GDM1 (cell line): ENCODE results near the gene PAFAH2.
"Not testable (repeated sequence)": the region's sequence is repeated elsewhere in the genome, so short reads cannot be mapped to it uniquely, and the experiment has no call there.

Source experiments
- DNase-seq: peaks from one replicate; lab custom pipeline; 2025; lab: John Stamatoyannopoulos, UW

The PAFAH2 gene

GRCh38 chr1:26010825-26011224 is 13.0 kb upstream of the PAFAH2 start:
- no peak for DNase-seq

DNA sequence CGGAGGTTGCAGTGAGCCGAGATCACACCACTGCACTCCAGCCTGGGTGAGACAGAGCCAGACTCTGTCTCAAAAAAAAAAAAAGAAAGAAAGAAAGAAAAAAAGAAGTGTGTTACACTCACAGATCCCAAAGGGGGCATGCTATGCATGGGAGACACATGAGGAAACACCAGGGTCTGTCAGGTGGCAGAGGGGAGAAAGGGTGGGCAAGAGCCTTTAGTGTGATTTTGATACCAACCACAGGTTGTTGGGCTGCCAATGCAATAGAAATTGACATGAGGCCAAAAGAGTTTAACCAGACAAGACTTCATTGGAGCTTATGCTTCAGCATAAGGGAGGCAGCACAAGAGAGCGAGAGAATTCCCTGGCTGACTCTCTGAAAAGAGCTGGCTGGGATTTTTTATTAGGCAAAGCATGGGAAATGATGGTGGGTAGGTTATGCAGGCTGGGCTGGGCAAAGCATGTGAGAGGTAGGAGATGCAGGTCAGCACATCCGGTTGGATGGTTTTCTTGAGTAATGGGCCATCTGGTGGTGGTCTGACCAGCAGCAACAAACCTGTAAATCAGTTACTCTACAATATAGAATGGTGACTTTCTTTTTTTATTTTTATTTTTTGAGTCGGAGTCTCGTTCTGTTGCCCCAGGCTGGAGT is 12.1 kb upstream of the PAFAH2 start:
- DNase-seq = no peak

GRCh38 chr1:26006710-26007109 is 8.8 kb upstream of the PAFAH2 start:
- DNase-seq = no peak

DNA sequence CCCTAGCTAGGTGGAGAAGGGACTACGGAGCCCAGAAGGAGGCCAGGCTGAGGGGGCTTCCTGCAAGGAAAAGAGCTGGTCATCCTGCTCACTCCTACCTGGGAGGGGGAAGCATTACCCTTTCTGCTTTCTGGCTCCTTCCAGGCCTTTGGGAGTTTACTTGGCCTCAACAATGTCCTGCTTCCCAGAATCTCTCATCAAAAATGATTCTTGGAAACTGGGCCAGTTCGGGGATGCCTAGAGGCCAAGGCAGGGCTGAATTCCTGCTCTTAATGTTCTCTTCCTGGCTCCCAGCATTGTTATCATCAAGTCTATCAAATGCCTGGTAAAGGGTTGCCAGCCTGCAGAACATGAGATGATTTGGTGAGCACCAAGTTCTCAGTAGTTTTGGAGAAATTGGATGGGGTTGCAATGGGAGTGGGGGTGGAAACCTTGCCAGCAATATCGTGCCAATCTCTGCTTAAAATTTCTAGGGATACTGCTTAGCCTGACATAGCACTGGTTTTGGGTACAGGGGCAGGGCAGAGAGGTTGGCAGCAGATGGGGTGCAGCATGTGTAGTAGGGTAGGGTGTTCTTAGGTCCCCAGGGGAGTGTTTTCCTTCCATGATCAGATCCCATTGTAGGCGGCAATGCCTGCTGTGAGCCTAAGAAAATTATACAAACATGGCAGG is 7.7 kb upstream of the PAFAH2 start:
- no peak for DNase-seq

GRCh38 chr1:26003756-26004155 is 5.9 kb upstream of the PAFAH2 start:
- DNase-seq = no peak

DNA sequence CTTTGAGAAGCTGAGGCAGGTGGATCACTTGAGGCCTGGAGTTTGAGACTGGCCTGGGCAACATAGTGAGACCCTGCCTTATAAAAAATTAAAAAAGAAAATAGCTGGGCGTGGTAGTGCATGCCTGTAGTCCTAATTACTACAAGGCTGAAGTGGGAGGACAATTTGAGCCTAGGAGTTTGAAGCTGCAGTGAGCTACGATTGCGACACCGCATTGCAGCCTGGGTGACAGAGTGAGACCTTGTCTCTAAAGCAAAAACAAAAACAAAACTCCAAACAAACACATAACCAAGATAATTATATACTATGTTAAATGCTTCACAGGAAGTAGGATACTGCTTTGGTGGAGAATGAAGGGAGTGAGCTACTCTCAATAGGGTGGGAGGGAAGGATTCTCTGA is 5.4 kb upstream of the PAFAH2 start:
- no peak for DNase-seq

- DNase-seq = no peak
Observed at GRCh38 chr1:25999041-25999800, 1.4 kb upstream of the PAFAH2 start.

DNA sequence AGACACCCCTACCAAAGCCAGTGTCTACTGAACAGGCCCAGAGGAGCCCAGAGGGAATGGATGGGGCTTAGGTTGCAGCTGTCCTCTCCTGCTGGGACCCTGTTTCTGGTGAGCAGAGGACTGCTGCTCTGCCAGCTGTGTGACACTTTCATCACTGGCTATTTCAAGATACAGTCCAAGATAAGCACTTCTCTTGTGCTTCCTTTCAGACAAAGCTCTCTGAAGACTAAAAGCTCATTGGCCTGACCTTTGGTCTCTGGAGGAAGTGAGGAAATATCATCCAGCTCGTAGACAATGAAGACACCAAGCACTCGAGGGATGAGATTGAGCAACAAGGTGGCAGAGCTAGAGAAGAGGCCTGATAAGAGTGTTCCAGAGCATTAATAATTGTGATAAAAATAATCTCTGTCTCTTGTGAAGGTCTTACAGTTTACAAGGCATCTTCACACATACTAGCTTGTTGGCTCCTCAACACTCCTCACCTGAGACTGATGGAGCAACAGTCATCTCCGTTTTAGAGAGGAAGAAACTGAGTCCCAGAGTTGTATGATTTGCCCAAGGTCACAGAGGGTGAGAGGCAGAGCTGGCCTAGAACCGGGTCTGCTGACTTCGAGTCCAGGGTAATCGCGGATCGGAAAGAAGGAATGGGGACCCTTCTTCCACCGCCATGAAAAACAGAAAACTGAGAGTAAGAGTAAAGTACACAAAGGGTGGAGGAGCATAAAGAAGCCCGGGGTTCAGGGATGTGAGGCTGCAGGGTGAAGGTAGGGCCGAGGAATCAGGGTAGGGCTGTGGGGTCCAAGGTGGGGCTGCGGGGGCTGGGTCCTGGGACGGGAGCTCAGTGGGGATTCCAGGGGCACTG is 666 bp downstream of the PAFAH2 start:
- DNase-seq = no peak

- no peak for DNase-seq
Observed at GRCh38 chr1:25994402-25995150, 3.3 kb downstream of the PAFAH2 start.

DNA sequence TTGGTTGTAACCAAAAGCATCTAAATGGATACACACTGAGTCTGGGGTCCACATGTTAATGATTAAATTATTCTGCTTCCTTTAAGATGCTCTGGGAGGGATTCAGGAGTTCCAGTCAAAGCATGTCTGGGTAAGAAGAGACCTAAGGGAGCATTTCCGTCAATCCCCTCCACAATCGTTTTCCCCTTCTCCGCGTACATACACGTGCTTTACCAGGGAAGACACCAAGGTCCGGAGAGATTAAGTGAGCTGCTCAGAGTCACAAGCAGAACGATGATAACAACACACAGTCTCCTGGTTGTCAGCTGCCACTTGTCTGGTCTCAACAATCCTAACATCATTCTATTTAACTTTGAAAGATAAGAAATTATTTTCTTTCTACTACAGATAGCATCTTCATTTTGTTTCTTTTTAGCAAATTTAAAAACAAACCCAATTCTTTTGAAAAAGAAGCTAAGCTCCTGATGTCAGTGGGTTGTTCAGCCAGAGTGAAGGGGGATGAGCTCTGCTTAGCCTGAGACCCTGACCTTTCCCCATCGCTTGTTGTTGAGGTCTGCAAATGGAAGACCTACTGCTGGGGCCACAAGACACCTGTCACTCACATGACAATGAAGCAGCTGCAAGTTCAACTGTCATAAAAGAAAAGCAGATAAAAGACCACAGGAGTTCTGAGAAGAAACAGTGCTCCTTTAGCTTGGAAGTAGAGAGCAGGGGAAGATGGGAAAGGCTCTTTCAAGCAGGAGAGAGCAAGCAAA is 4.5 kb downstream of the PAFAH2 start:
- no peak for DNase-seq

DNA sequence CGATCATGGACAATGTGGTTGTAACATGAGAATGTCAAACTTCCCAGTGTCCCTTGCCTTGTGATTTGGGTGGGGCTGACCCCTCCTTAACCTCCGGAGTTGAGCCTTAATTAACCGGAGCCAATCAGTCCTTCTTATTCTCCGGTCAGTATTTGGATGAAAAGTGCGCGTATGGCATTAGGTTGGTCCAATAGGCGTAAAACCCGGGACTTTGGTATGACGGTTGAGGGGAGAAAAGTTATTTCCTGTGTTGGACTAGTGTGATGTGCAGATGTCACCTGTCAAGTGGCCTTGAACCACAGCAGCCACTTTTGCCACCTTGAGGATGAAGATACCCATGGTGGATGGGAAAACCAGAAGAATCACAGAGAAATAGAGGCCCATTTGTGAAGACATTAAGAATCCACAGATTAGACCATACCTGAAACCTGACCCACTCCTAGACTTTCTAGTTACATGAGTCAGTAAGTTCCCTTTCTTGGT is 5.1 kb downstream of the PAFAH2 start:
- DNase-seq = no peak

GRCh38 chr1:25991937-25992688 is 5.8 kb downstream of the PAFAH2 start:
- no peak for DNase-seq

DNA sequence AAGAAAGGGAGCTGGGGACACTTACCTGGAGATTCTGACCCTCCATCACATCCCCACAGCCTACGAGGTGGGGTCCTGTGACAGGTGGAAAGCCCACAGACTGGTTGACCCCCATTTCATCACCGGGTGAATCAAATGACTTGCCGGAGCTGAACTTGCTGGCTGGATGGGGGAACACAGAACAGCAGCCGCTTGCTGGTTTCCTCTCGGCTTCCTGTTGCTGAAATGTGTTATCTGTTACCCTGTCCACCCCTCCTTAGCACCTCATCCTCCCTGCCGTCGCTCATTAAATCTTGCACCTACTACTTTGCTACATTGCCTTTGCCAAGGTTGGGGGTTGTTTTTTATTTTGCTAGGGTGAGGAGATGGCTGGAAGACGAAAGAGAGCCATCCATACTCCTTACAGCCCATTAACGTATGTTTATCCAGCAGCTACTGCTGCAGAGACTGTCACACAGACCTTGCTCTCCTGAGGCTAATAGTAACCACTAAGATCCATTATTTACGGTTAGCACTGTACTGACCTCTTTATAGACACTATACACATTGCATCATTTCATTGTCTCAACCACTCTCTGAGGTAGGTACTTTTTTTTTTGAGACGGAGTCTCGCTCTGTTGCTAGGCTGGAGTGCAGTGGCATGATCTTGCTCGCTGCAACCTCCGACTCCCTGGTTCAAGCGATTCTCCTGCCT is 7.0 kb downstream of the PAFAH2 start:
- peak; percentile 27 for DNase-seq

GRCh38 chr1:25990251-25990650 is 7.6 kb downstream of the PAFAH2 start:
- no peak for DNase-seq

DNA sequence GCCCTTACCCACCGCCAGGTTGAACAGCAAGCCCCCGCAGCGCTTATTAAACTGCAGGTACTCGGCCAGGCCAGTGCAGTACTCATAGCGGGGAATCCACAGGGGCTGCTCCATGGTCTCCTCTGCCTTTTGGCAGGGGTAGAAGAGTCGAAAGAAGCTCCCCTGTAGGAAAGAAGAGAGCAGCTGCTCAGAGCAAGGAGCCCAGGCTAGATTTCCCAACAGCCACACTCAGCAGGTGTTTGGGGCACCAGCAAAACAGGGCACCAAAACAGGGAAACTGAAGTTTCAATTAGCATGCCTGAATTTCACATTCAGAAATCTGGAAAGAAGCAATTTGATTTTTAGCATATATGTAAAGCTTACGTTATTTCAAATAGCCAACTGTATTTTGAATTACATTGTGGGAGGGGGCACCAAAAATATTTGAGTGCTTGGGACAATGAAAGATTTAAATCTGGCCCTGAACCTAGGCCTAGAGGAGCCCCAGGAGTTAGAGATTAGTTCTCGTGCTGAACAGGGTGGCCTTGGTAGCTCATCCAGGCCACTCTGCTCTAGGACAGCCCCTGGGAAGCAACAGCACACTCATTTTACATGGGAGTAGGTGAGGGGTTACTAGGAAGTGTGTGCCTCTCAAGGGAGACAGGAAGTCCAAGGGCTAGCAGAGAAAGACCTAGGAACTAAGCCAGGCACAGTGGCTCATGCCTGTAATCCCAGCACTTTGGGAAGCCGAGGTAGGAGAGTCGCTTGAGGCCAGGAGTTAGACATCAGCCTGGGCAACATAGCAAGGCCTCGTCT is 8.2 kb downstream of the PAFAH2 start:
- no peak for DNase-seq

GRCh38 chr1:25987951-25988350 is 9.9 kb downstream of the PAFAH2 start:
- DNase-seq = no peak

DNA sequence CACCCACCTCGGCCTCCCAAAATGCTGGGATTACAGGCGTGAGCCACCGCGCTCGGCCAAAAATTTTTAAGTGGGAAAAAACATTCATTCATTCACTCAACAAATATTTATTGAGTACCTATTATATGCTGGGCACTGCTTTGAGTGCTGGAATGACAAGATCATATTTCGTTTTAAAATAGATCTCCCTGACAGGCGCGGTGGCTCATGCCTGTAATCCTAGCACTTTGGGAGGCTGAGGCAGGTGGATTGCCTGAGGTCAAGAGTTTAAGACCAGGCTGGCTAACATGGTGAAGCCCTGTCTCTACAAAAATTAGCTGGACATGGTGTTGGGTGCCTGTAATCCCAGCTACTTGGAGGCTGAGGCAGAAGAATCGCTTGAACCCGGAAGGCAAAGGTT is 11.1 kb downstream of the PAFAH2 start:
- not testable (repeated sequence) for DNase-seq

- no peak for DNase-seq
Observed at GRCh38 chr1:25985670-25986069, 12.2 kb downstream of the PAFAH2 start.
